IPS-15b (cell line): ENCODE measurements around the gene RPL36.
A peak's percentile ranks its signal among the peaks of the same experiment; 100 is the strongest.

Experiments used
- H3K27me3 ChIP-seq: one replicate; pipeline ENCODE4 v1.6.1; 2013; ENCODE audit warnings: low read length; ENCODE audit not compliant: control insufficient read depth, insufficient read depth
- H3K36me3 ChIP-seq: one replicate; pipeline ENCODE4 v1.6.1; 2013; ENCODE audit warnings: low read length; ENCODE audit not compliant: control insufficient read depth, insufficient read depth
- H3K4me1 ChIP-seq: one replicate; pipeline ENCODE4 v1.6.1; 2013; ENCODE audit warnings: mild to moderate bottlenecking, low read length; ENCODE audit not compliant: control insufficient read depth, insufficient read depth
- H3K4me3 ChIP-seq: one replicate; pipeline ENCODE4 v1.5.1; 2013; ENCODE audit warnings: low read depth, low read length
- H3K9ac ChIP-seq: one replicate; pipeline ENCODE4 v1.6.1; 2013; ENCODE audit warnings: low read depth, mild to moderate bottlenecking, low read length
- H3K9me3 ChIP-seq: one replicate; pipeline ENCODE4 v1.6.1; 2013; ENCODE audit warnings: mild to moderate bottlenecking, low read length; ENCODE audit not compliant: control insufficient read depth, insufficient read depth

The RPL36 gene

DNA sequence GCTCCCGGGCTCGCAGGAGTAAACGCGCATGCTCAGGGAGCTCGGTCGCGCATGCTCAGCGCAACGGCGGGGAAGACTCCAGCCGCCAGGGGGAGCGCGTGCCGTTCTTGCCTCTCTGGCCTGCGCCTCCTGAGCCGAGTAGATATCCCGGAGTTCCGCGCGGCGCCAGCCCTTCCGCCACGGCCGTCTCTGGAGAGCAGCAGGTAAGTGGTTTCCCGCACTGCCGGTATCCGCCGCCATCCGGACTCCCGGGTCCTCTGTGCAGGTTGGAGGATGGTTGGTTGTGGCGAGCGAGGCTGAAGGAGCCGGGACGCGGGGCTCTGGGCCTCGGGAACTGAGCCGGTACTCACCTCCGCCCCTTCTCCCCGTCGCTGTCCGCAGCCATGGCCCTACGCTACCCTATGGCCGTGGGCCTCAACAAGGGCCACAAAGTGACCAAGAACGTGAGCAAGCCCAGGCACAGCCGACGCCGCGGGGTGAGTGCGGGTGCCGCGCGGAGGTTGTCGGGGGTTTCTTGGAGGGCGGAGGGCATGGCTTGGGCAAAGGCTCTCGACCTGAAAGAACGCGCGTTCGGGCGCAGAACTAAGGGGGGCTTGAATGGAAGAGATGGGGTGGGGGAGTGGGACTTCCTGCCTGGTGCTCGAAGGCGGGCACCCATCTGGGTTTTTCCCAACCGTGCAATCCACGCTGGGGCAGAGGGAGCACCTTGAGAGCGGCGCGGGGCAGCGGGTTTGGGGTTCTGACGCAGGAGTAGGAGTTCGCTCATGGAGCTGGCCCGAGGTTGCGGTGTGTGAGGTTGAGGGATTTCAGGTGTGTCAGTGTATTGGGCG is at the start of gene RPL36:
TSS of gene RPL36 (plus strand) at position 171 of the 830 bp plus-strand sequence. CDS start at position 384, 213 bp downstream.
- Histone ChIP-seq H3K36me3 (peaks cover 48% of the 10 kb centered on the region), H3K4me3 (peak within 1 kb of the TSS; percentile 94), H3K27me3 (no peaks in the 10 kb centered on the region), H3K9me3 (no peaks in the 10 kb centered on the region), H3K4me1 (no peaks in the 10 kb centered on the region), H3K9ac (peak within 1 kb of the TSS; percentile 99)

GRCh38 chr19:5641171-5641570 is 48.9 kb upstream of the RPL36 start:
- no peak overlapping the region for H3K4me3 ChIP-seq
- H3K27me3 ChIP-seq = no peaks in the 10 kb centered on the region
- H3K4me1 ChIP-seq = no peaks in the 10 kb centered on the region
- no peaks in the 10 kb centered on the region for H3K9me3 ChIP-seq
- H3K9ac ChIP-seq = no peak overlapping the region
- H3K36me3 ChIP-seq = peaks cover 11% of the 10 kb centered on the region

DNA sequence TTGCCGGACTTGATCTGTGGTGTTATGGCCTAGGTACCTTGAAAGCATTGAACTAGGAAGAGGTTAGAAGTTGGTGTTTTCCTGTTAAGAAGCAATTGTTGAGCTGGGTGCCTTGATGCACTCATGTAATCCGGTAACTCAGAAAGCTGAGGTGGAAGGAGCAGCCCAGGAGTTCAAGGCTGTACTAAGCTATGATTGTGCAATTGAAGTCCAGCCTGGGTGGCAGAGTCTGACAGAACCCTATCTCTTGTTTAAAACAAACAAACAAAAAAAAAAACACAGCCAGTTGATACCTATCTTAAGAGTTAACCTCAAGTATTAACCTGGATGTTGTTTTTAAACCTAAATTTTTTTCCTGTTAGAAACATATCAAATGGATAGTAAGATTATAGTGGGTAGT is 47.9 kb upstream of the RPL36 start:
- no peaks in the 10 kb centered on the region for H3K9me3 ChIP-seq
- H3K9ac ChIP-seq = no peak overlapping the region
- H3K27me3 ChIP-seq = no peaks in the 10 kb centered on the region
- no peaks in the 10 kb centered on the region for H3K4me1 ChIP-seq
- peaks cover 19% of the 10 kb centered on the region for H3K36me3 ChIP-seq
- no peak overlapping the region for H3K4me3 ChIP-seq

- no peaks in the 10 kb centered on the region for H3K9me3 ChIP-seq
- no peak overlapping the region for H3K4me3 ChIP-seq
- no peak overlapping the region for H3K9ac ChIP-seq
- H3K4me1 ChIP-seq = no peaks in the 10 kb centered on the region
- peaks cover 21% of the 10 kb centered on the region for H3K36me3 ChIP-seq
- no peaks in the 10 kb centered on the region for H3K27me3 ChIP-seq
These were observed 47.0 kb upstream of the RPL36 start for GRCh38 chr19:5643060-5643459.

DNA sequence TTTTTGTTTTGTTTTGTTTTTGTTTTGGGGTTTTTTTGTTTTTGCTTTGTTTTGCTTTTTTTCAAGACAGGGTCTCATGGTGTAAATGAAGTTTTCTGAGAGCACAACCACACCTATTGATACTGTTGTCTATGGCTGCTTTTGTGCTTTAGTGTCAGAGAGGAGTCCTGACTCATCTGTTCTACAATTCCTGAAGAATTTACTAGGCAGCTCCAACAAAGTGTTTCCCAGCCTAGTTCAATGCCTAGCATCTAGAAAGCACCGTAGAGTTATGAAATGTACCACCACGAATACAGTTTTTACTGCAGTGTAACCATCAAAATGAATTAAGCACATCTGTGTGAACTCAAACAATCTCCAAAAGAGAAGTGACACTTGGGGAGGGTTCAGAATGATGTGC is 46.1 kb upstream of the RPL36 start:
- Histone ChIP-seq H3K27me3 (no peaks in the 10 kb centered on the region), H3K4me3 (no peak overlapping the region), H3K4me1 (no peaks in the 10 kb centered on the region), H3K9ac (no peak overlapping the region), H3K9me3 (no peaks in the 10 kb centered on the region), H3K36me3 (peaks cover 21% of the 10 kb centered on the region)

GRCh38 chr19:5645409-5645808 is 44.7 kb upstream of the RPL36 start:
- Histone ChIP-seq H3K9ac (no peak overlapping the region), H3K4me1 (no peaks in the 10 kb centered on the region), H3K36me3 (peaks cover 30% of the 10 kb centered on the region), H3K9me3 (no peaks in the 10 kb centered on the region), H3K4me3 (no peak overlapping the region), H3K27me3 (no peaks in the 10 kb centered on the region)

- H3K4me3 ChIP-seq = no peak overlapping the region
- no peak overlapping the region for H3K9ac ChIP-seq
- H3K4me1 ChIP-seq = no peaks in the 10 kb centered on the region
- peaks cover 38% of the 10 kb centered on the region for H3K36me3 ChIP-seq
- no peaks in the 10 kb centered on the region for H3K27me3 ChIP-seq
- H3K9me3 ChIP-seq = no peaks in the 10 kb centered on the region
These were observed 43.4 kb upstream of the RPL36 start for GRCh38 chr19:5646703-5647102.

- no peaks in the 10 kb centered on the region for H3K4me1 ChIP-seq
- peaks cover 48% of the 10 kb centered on the region for H3K36me3 ChIP-seq
- H3K27me3 ChIP-seq = no peaks in the 10 kb centered on the region
- no peaks in the 10 kb centered on the region for H3K9me3 ChIP-seq
- H3K4me3 ChIP-seq = no peak overlapping the region
- no peak overlapping the region for H3K9ac ChIP-seq
These were observed 41.6 kb upstream of the RPL36 start for GRCh38 chr19:5648464-5648863.

DNA sequence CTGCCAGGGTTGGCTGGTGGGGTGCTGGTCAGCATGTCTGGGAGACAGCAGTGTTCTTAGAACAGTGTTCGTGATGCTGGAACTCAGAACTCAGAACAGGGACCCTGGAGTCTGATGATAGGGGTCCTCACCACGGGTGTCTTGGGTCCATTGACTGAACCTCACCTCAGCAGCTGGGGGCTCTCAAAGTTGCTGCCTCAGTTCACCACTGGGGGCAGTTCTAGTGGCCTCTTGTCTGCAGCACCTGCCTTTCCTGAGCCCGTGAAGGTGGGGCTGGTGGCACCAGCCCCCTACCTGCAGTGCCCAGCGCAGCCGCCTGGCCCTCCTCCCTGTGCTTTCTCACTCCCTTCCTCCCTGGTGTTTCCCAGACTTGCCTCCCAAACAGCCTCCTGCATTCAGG is 38.7 kb upstream of the RPL36 start:
- Histone ChIP-seq H3K36me3 (peaks cover 59% of the 10 kb centered on the region), H3K9me3 (no peaks in the 10 kb centered on the region), H3K27me3 (no peaks in the 10 kb centered on the region), H3K9ac (no peak overlapping the region), H3K4me3 (no peak overlapping the region), H3K4me1 (no peaks in the 10 kb centered on the region)

GRCh38 chr19:5652261-5652660 is 37.8 kb upstream of the RPL36 start:
- no peaks in the 10 kb centered on the region for H3K27me3 ChIP-seq
- H3K9me3 ChIP-seq = no peaks in the 10 kb centered on the region
- no peaks in the 10 kb centered on the region for H3K4me1 ChIP-seq
- no peak overlapping the region for H3K9ac ChIP-seq
- H3K4me3 ChIP-seq = no peak overlapping the region
- peaks cover 55% of the 10 kb centered on the region for H3K36me3 ChIP-seq

DNA sequence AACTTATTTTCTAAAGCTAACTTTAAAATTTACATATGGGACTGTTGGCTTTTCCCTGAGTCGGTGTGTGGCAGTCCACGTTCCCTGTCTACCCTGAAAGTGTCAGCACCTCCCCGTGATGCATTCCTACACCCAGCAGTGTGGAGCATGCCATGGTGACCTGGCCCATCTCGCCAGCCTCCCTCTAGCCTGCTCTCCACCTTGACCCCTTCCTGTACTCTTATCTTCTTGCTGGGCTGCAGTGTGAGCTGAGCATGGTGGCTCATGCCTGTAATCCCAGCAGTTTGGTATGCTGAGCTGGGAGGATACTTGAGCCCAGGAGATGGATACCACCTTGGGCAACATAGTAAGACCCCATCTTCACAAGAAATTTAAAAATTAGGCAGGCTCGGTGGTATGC is 35.2 kb upstream of the RPL36 start:
- H3K27me3 ChIP-seq = no peaks in the 10 kb centered on the region
- H3K36me3 ChIP-seq = peaks cover 66% of the 10 kb centered on the region
- H3K4me1 ChIP-seq = no peaks in the 10 kb centered on the region
- H3K9me3 ChIP-seq = no peaks in the 10 kb centered on the region
- no peak overlapping the region for H3K4me3 ChIP-seq
- no peak overlapping the region for H3K9ac ChIP-seq

GRCh38 chr19:5655412-5655811 is 34.7 kb upstream of the RPL36 start:
- Histone ChIP-seq H3K36me3 (peaks cover 63% of the 10 kb centered on the region), H3K9me3 (no peaks in the 10 kb centered on the region), H3K4me1 (no peaks in the 10 kb centered on the region), H3K27me3 (no peaks in the 10 kb centered on the region), H3K4me3 (no peak overlapping the region), H3K9ac (no peak overlapping the region)
